Breast epithelium (tissue), 4 donors: Measurements from ENCODE around the gene ADARB2. TPM values are rescaled to one million over a fixed set of nuclear protein-coding genes. Genes with fewer than 3 reads are reported as not detected.

Source experiments
- DNase-seq, 2 donors: peaks; one replicate each; pipeline ENCODE4 v3.0.0-alpha.2; 2019; ENCODE audit warnings: low spot score in 2 of 2
- H3K27ac ChIP-seq, 2 donors: fragments of 200-600 bp; sonication (generic) in 1 of 2; one replicate each; pipeline ENCODE4 v1.5.1; 2016 to 2019; ENCODE audit warnings: mild to moderate bottlenecking in 1 of 2
- H3K27me3 ChIP-seq, 2 donors: fragments of 200-600 bp; sonication (generic) in 1 of 2; one replicate each; pipeline versions ENCODE4 v1.5.1 to v1.6.0; 2017 to 2019; ENCODE audit warnings: control low read depth in 1 of 2, mild to moderate bottlenecking in 1 of 2
- H3K36me3 ChIP-seq: fragments of 200-600 bp; one replicate; pipeline ENCODE4 v1.5.1; 2019
- H3K4me1 ChIP-seq, 2 donors: fragments of 200-600 bp; sonication (generic); one replicate each; pipeline ENCODE4 v1.5.1; 2016 to 2019; ENCODE audit warnings: control low read depth in 1 of 2
- H3K4me3 ChIP-seq, 3 donors: fragments of 200-600 bp; sonication (generic); 1 replicate in 2 of 3; 2 replicates in 1 of 3; pipeline ENCODE4 v1.5.1; 2016 to 2019; ENCODE audit warnings: mild to moderate bottlenecking in 3 of 3, moderate library complexity in 2 of 3
- H3K9me3 ChIP-seq, 2 donors: fragments of 200-600 bp; sonication (generic) in 1 of 2; one replicate each; pipeline ENCODE4 v1.5.1; 2016 to 2019; ENCODE audit warnings: control low read depth in 1 of 2
- POLR2A ChIP-seq: fragments of 450-650 bp; IDR thresholded peaks from one replicate; pipeline ENCODE4 v1.6.1; 2016; ENCODE audit warnings: antibody characterized with exemption, mild to moderate bottlenecking, moderate library complexity
- POLR2AphosphoS5 ChIP-seq, 3 donors: sonication (generic); formaldehyde crosslinking; IDR thresholded peaks; one replicate each; pipeline ENCODE4 v1.6.1; 2017; ENCODE audit warnings: antibody characterized with exemption in 3 of 3
- intact Hi-C: fragments of 100-400 bp; cut with DNase I; formaldehyde crosslinking; loops from one replicate; pipeline ENCODE4 v1.15.1; 2023; ENCODE audit warnings: low total_unique reads
- total RNA-seq, 3 donors: library from RNA; depleted of rRNA; stranded (reverse); fragments of >200 nt; gene quantifications; one replicate each; pipeline ENCODE4 v1.1.0, GENCODE V29; 2016
- TF ChIP-seq, protein P1 (sequence below), 3 donors: fragments of 450-650 bp; IDR thresholded peaks; one replicate each; pipeline ENCODE4 v1.5.1; 2016 to 2017; ENCODE audit warnings: antibody characterized with exemption in 3 of 3, mild to moderate bottlenecking in 3 of 3, moderate library complexity in 3 of 3

Gene ADARB2
- total RNA-seq, 3 donors from 2014 or later, result 0.32 to 3.9 (median 2.0) TPM

- no peaks in the 10 kb centered on the region for H3K9me3 ChIP-seq
- TF ChIP-seq POLR2AphosphoS5 (IDR thresholded peaks at IDR 0.05), result no peak
- no peak for TF ChIP-seq POLR2A
- TF ChIP-seq, protein P1, sequence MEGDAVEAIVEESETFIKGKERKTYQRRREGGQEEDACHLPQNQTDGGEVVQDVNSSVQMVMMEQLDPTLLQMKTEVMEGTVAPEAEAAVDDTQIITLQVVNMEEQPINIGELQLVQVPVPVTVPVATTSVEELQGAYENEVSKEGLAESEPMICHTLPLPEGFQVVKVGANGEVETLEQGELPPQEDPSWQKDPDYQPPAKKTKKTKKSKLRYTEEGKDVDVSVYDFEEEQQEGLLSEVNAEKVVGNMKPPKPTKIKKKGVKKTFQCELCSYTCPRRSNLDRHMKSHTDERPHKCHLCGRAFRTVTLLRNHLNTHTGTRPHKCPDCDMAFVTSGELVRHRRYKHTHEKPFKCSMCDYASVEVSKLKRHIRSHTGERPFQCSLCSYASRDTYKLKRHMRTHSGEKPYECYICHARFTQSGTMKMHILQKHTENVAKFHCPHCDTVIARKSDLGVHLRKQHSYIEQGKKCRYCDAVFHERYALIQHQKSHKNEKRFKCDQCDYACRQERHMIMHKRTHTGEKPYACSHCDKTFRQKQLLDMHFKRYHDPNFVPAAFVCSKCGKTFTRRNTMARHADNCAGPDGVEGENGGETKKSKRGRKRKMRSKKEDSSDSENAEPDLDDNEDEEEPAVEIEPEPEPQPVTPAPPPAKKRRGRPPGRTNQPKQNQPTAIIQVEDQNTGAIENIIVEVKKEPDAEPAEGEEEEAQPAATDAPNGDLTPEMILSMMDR (IDR thresholded peaks at IDR 0.05), result no peak
- no peak overlapping the region for H3K4me3 ChIP-seq
- intact Hi-C loops, result no loop called here
- peaks cover 0 to 16% of the 10 kb centered on the region in 2 donors for H3K27me3 ChIP-seq
- no peak for DNase-seq
- no peaks in the 10 kb centered on the region for H3K36me3 ChIP-seq
- H3K27ac ChIP-seq, result no peak overlapping the region
- no peaks in the 10 kb centered on the region for H3K4me1 ChIP-seq
These were observed 180.2 kb downstream of the ADARB2 start for GRCh38 chr10:1557081-1557480.

- no peaks in the 10 kb centered on the region for H3K9me3 ChIP-seq
- no peak overlapping the region for H3K27ac ChIP-seq
- peak in 1 of 2 donors; percentile 17 for DNase-seq
- intact Hi-C loops, result no loop called here
- H3K27me3 ChIP-seq, result peaks cover 0 to 15% of the 10 kb centered on the region in 2 donors
- H3K4me1 ChIP-seq, result no peaks in the 10 kb centered on the region
- no peak overlapping the region for H3K4me3 ChIP-seq
- TF ChIP-seq, protein P1 (IDR thresholded peaks at IDR 0.05), result no peak
- TF ChIP-seq POLR2A, result no peak
- TF ChIP-seq POLR2AphosphoS5 (IDR thresholded peaks at IDR 0.05), result no peak
- H3K36me3 ChIP-seq, result no peaks in the 10 kb centered on the region
These were observed 180.8 kb downstream of the ADARB2 start for GRCh38 chr10:1556496-1556895.

DNA sequence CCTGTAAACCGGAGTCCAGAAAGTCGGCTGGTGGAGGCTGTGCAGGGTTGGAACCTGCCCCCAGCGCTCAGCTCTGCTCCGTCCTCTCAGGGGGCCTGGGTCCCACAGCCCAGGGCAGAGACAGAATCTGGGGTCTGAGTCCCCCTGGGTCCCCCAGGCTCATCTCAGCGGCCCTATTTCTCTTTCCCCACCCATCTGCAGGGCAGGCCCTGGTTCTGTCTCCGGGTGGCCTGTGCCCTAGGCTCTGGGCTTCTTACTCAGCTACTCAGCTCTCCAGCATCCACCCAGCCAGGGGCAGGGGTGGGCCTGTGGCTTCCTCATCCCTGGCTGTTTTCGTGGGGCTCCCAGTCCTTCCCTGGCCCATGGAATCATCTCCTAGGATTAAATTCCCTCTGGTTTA is 183.4 kb downstream of the ADARB2 start:
- DNase-seq, result peak in 1 of 2 donors; percentile 2
- intact Hi-C loops, result no loop called here
- no peak overlapping the region for H3K4me3 ChIP-seq
- H3K27me3 ChIP-seq, result peaks cover 0 to 8% of the 10 kb centered on the region in 2 donors
- TF ChIP-seq, protein P1 (IDR thresholded peaks at IDR 0.05), result no peak
- TF ChIP-seq POLR2A, result no peak
- TF ChIP-seq POLR2AphosphoS5 (IDR thresholded peaks at IDR 0.05), result no peak
- H3K4me1 ChIP-seq, result no peaks in the 10 kb centered on the region
- no peaks in the 10 kb centered on the region for H3K9me3 ChIP-seq
- no peak overlapping the region for H3K27ac ChIP-seq
- no peaks in the 10 kb centered on the region for H3K36me3 ChIP-seq

- Histone ChIP-seq H3K9me3 (no peaks in the 10 kb centered on the region), H3K4me3 (no peak overlapping the region)
- peak in 1 of 2 donors; percentile 5 for DNase-seq
These were observed 184.2 kb downstream of the ADARB2 start for GRCh38 chr10:1552881-1553670.

GRCh38 chr10:1552406-1552805 is 184.9 kb downstream of the ADARB2 start:
- TF ChIP-seq, protein P1 (IDR thresholded peaks at IDR 0.05), result no peak
- no peak for TF ChIP-seq POLR2A
- TF ChIP-seq POLR2AphosphoS5 (IDR thresholded peaks at IDR 0.05), result no peak
- no peaks in the 10 kb centered on the region for H3K4me1 ChIP-seq

More at GRCh38 chr10:1552881-1553670, 184.2 kb downstream of the ADARB2 start:
- intact Hi-C loops, result no loop called here
- Histone ChIP-seq H3K27ac (no peak overlapping the region), H3K27me3 (peaks cover 0 to 2% of the 10 kb centered on the region in 2 donors), H3K4me1 (no peaks in the 10 kb centered on the region), H3K36me3 (no peaks in the 10 kb centered on the region)
- TF ChIP-seq POLR2AphosphoS5 (IDR thresholded peaks at IDR 0.05) (no peak), POLR2A (no peak)
- TF ChIP-seq, protein P1 (IDR thresholded peaks at IDR 0.05), result no peak

More at GRCh38 chr10:1552406-1552805, 184.9 kb downstream of the ADARB2 start:
- intact Hi-C loops, result no loop called here
- Histone ChIP-seq H3K9me3 (no peaks in the 10 kb centered on the region), H3K4me3 (no peak overlapping the region), H3K27ac (no peak overlapping the region), H3K27me3 (no peaks in the 10 kb centered on the region), H3K36me3 (no peaks in the 10 kb centered on the region)
- no peak for DNase-seq
